IMR-90 (cell line): ENCODE measurements around the gene EML1. TPM values are rescaled to one million over a fixed set of nuclear protein-coding genes. Genes with fewer than 3 reads are reported as not detected.

Experiments
- ATAC-seq: fragments of 200-7000 bp; cut with Tn5 transposase; 2 replicates; pipeline ENCODE4 v1.9.1; 2020; ENCODE audit warnings: low read depth, mild to moderate bottlenecking, moderate library complexity
- BruUV-seq: library from RNA; stranded (reverse); fragments of 400-500 nt; replicated peaks from 2 replicates; lab custom pipeline; 2021; lab: Mats Ljungman, UMichigan
- CTCF ChIA-PET: fragments of 300-600 bp; formaldehyde crosslinking; extraction: SDS; loops from one replicate; lab custom pipeline; 2021; ENCODE audit warnings: antibody characterized with exemption; lab: Yijun Ruan, JAX
- POLR2A ChIA-PET: fragments of 300-600 bp; sonication (Branson Sonifier 250); formaldehyde crosslinking; loops from one replicate; lab custom pipeline; 2022; ENCODE audit warnings: antibody characterized with exemption; ENCODE audit not compliant: unreplicated experiment; lab: Charles Lee
- DNase-seq: peaks from one replicate; pipeline ENCODE4 v3.0.0; 2013
- H2AFZ ChIP-seq: replicated peaks from 2 replicates; pipeline ENCODE3; 2013; ENCODE audit warnings: low read length, mild to moderate bottlenecking; ENCODE audit not compliant: poor library complexity
- H2AK5ac ChIP-seq: 2 replicates; pipeline ENCODE4 v1.6.1; 2013; ENCODE audit warnings: low read depth, low read length, inconsistent platforms
- H2AK9ac ChIP-seq: replicated peaks from 2 replicates; pipeline ENCODE3; 2013; ENCODE audit warnings: mild to moderate bottlenecking, low read depth, low read length, moderate library complexity; ENCODE audit not compliant: poor library complexity
- H2BK120ac ChIP-seq: 2 replicates; pipeline ENCODE4 v1.6.1; 2013; ENCODE audit warnings: low read depth, low read length, inconsistent platforms
- H2BK15ac ChIP-seq: 3 replicates; pipeline ENCODE4 v1.6.1; 2013; ENCODE audit warnings: low read depth, low read length, inconsistent platforms
- H2BK20ac ChIP-seq: 2 replicates; pipeline ENCODE4 v1.6.1; 2013; ENCODE audit warnings: low read depth, mild to moderate bottlenecking, inconsistent platforms, low read length, moderate library complexity
- H2BK5ac ChIP-seq: 2 replicates; pipeline ENCODE4 v1.6.1; 2013; ENCODE audit warnings: mild to moderate bottlenecking, low read depth, low read length, inconsistent platforms; ENCODE audit not compliant: poor library complexity, severe bottlenecking
- H3K14ac ChIP-seq: replicated peaks from 2 replicates; pipeline ENCODE4 v1.6.1; 2013; ENCODE audit warnings: low read depth, low read length, inconsistent platforms
- H3K18ac ChIP-seq: 2 replicates; pipeline ENCODE4 v1.6.1; 2013; ENCODE audit warnings: low read depth, low read length, control low read depth
- H3K23ac ChIP-seq: 2 replicates; pipeline ENCODE4 v1.6.1; 2013; ENCODE audit warnings: low read depth, low read length, inconsistent platforms
- H3K27ac ChIP-seq: 2 replicates; pipeline ENCODE4 v1.5.1; 2013; ENCODE audit warnings: mild to moderate bottlenecking, control low read depth, low read length; ENCODE audit not compliant: insufficient read depth
- H3K27me3 ChIP-seq: 2 replicates; pipeline ENCODE4 v1.6.1; 2013; ENCODE audit warnings: low read length; ENCODE audit not compliant: control insufficient read depth, insufficient read depth
- H3K36me3 ChIP-seq: 2 replicates; pipeline ENCODE4 v1.6.1; 2013; ENCODE audit warnings: low read length, mixed read lengths; ENCODE audit not compliant: control insufficient read depth, insufficient read depth
- H3K4ac ChIP-seq: 2 replicates; pipeline ENCODE4 v1.6.1; 2013; ENCODE audit warnings: low read depth, low read length, inconsistent platforms
- H3K4me1 ChIP-seq: 2 replicates; pipeline ENCODE4 v1.6.1; 2013; ENCODE audit warnings: low read length, mixed read lengths; ENCODE audit not compliant: control insufficient read depth, insufficient read depth
- H3K4me2 ChIP-seq: 2 replicates; pipeline ENCODE4 v1.6.1; 2013; ENCODE audit warnings: low read depth, mild to moderate bottlenecking, control low read depth, low read length, moderate library complexity
- H3K4me3 ChIP-seq: 2 replicates; pipeline ENCODE4 v1.5.1; 2013; ENCODE audit warnings: low read depth, mild to moderate bottlenecking, control low read depth, low read length, moderate library complexity; ENCODE audit not compliant: insufficient read depth
- H3K56ac ChIP-seq: 2 replicates; pipeline ENCODE4 v1.6.1; 2013; ENCODE audit warnings: low read length, inconsistent platforms; ENCODE audit not compliant: insufficient read depth; ENCODE audit errors: extremely low read depth
- H3K79me1 ChIP-seq, 2 experiments: 2 replicates each; pipeline ENCODE4 v1.6.1; 2013; ENCODE audit warnings: low read length in 2 of 2, inconsistent platforms in 1 of 2, low read depth in 1 of 2
- H3K9ac ChIP-seq: 2 replicates; pipeline ENCODE4 v1.6.1; 2013; ENCODE audit warnings: low read depth, low read length, control low read depth
- H3K9me1 ChIP-seq: 2 replicates; pipeline ENCODE4 v1.6.1; 2013; ENCODE audit warnings: low read length, inconsistent platforms; ENCODE audit not compliant: insufficient read depth
- H3K9me3 ChIP-seq: 2 replicates; pipeline ENCODE4 v1.6.1; 2013; ENCODE audit warnings: low read length; ENCODE audit not compliant: control insufficient read depth, insufficient read depth
- H4K20me1 ChIP-seq: 2 replicates; pipeline ENCODE4 v1.6.1; 2013; ENCODE audit warnings: low read length, inconsistent platforms; ENCODE audit not compliant: insufficient read depth
- H4K5ac ChIP-seq: 2 replicates; pipeline ENCODE4 v1.6.1; 2013; ENCODE audit warnings: mild to moderate bottlenecking, low read depth, low read length, control low read depth
- H4K8ac ChIP-seq, 2 experiments: 2 replicates each; pipeline ENCODE4 v1.6.1; 2013; ENCODE audit warnings: low read depth in 2 of 2, low read length in 2 of 2, control low read depth in 1 of 2, inconsistent platforms in 1 of 2
- H4K91ac ChIP-seq: 2 replicates; pipeline ENCODE4 v1.6.1; 2013; ENCODE audit warnings: low read depth, low read length, inconsistent platforms; ENCODE audit not compliant: insufficient read depth
- BHLHE40 ChIP-seq: fragments of 150-350 bp; IDR thresholded peaks from 2 replicates; pipeline ENCODE4 v1.6.1; 2016; ENCODE audit warnings: mild to moderate bottlenecking, low read depth, low read length
- CEBPB ChIP-seq: IDR thresholded peaks from 2 replicates; pipeline ENCODE4 v1.6.1; 2012; ENCODE audit warnings: low read depth, low read length, improper control_type of control experiment
- FOS ChIP-seq: fragments of 150-350 bp; IDR thresholded peaks from 2 replicates; pipeline ENCODE4 v1.6.1; 2016; ENCODE audit warnings: low read depth, low read length
- MAFK ChIP-seq: IDR thresholded peaks from 2 replicates; pipeline ENCODE4 v1.6.1; 2012; ENCODE audit warnings: low read depth, low read length, improper control_type of control experiment
- MAZ ChIP-seq: IDR thresholded peaks from 2 replicates; pipeline ENCODE4 v1.6.1; 2012; ENCODE audit warnings: low read depth, mild to moderate bottlenecking, low read length, improper control_type of control experiment, moderate library complexity, borderline replicate concordance
- WGBS, 2 experiments: methylation state at CpG; one replicate each; pipeline versions ENCODE4 v1.1.5 to v1.1.7; 2013; ENCODE audit warnings: missing lambda C conversion rate in 2 of 2; ENCODE audit not compliant: insufficient read length in 1 of 2; ENCODE audit errors: extremely low coverage in 2 of 2; 5-methylcytosine and 5-hydroxymethylcytosine counted together
- dilution Hi-C: fragments of 300-500 bp; cut with HindIII; formaldehyde crosslinking; loops from one replicate; pipeline ENCODE4 v1.14.3; 2018; ENCODE audit warnings: low sequenced_read_pairs; ENCODE audit not compliant: unreplicated experiment
- in situ Hi-C: fragments of 300-500 bp; cut with MboI; formaldehyde crosslinking; loops from 3 replicates; pipeline ENCODE4 v1.14.3; 2019; ENCODE audit warnings: low sequenced_read_pairs, inconsistent platforms, mixed read lengths
- intact Hi-C: fragments of 100-400 bp; cut with micrococcal nuclease; formaldehyde crosslinking; loops from 2 replicates; pipeline ENCODE4 v1.10.0; 2022
- polyA plus RNA-seq, 3 experiments: library from polyadenylated mRNA; depleted of rRNA; stranded (reverse); fragments of >200 nt; gene quantifications; 2 replicates each; pipeline ENCODE4 v1.2.3, GENCODE V29; 2012; ENCODE audit warnings: low replicate concordance in 1 of 3
- total RNA-seq: library from RNA; depleted of rRNA; stranded (reverse); fragments of >200 nt; gene quantifications from 2 replicates; pipeline ENCODE4 v1.2.3, GENCODE V29; 2012
- TF ChIP-seq, protein P1 (sequence below): conservative IDR thresholded peaks from 2 replicates; pipeline ENCODE4 v1.5.1; 2012; ENCODE audit warnings: mild to moderate bottlenecking, low read depth, low read length, improper control_type of control experiment
- TF ChIP-seq, protein P2 (sequence below): fragments of 150-350 bp; IDR thresholded peaks from 2 replicates; pipeline ENCODE4 v1.6.1; 2016; ENCODE audit warnings: low read depth, mild to moderate bottlenecking, low read length, moderate library complexity, borderline replicate concordance

The EML1 gene
- total and polyA plus RNA-seq, 2 of the 4 experiments (the other 2 are of a cell fraction), result 14.0 to 42.3 TPM

DNA sequence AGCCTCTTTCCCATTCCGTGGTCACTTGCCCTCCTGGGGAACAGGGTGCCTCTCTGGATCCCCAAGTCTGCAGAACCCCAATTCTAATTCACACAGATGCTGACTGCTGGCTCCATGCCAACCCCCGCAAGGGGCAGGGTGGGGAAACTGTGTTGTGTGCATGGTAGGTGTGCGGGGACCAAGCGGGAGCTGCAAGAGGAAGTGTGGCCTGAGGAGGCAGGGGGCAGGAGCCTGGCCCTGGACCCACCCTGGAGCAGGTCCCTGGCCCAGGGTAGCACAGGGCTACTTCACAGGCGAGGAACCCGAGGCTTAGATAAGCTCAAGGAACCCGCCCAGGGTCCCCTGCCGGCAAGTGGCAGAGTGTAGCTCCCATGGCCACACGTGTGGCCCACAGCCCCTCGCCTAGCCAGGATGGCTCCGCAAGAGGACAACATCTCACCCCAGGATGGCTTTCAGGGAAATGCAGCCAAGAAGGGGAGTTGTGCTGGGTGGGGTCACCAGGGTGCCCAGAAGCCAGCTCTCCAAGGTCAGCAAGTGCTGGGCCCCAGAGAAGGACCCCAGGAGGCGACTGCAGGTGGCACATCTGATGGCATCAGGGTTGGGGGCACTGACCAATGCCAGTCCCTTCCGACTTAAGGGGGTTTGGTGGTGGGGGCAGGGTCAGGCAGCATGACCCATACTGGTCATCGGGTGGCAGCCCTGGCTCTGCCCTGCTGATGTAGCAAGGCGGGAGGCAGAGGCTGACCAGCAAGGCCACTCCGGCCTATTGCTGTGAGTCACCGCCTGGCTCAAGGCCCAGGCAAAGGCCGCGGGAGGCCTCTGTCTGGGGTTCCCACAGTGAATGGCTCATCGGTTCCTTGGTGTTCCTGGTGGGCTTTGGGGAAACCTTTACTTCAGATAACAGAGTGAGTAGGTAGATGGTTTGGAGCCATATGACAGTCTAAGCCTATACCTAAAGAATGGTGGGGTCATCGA, 37.3 kb upstream of the EML1 start:
- Histone ChIP-seq H4K91ac (peak overlapping the region; percentile 99), H4K8ac (peak overlapping the region; percentile 67 to 91; a peak in 3 of 4 replicates), H3K23ac (peak overlapping the region; percentile 49), H3K36me3 (no peaks in the 10 kb centered on the region), H2BK120ac (peak overlapping the region; percentile 99), H2AK5ac (peak overlapping the region; percentile 99), H3K14ac (peak overlapping the region; percentile 70; the same call in 1 of the 2 replicates), H2AK9ac (peak overlapping the region; percentile 94), H3K4ac (peak overlapping the region; percentile 100), H3K18ac (peak overlapping the region; percentile 88), H3K9me1 (peaks cover 42% of the 10 kb centered on the region), H2AFZ (peak overlapping the region; percentile 77), H4K5ac (peak overlapping the region; percentile 76), H3K56ac (peak overlapping the region; percentile 43; the same call in 1 of the 2 replicates), H2BK20ac (peak overlapping the region; percentile 95), H3K4me1 (peaks cover 69% of the 10 kb centered on the region), H3K4me2 (no peak overlapping the region), H3K9me3 (no peaks in the 10 kb centered on the region), H3K27ac (peak overlapping the region; percentile 51), H2BK5ac (peak overlapping the region; percentile 94), H3K27me3 (no peaks in the 10 kb centered on the region), H2BK15ac (peak overlapping the region; percentile 99; the same call in 2 of the 3 replicates), H4K20me1 (peaks cover 4% of the 10 kb centered on the region; the same call in 1 of the 2 replicates), H3K9ac (no peak overlapping the region), H3K4me3 (no peak overlapping the region), H3K79me1 (peaks cover 0 to 24% of the 10 kb centered on the region in 2 experiments; a peak in 2 of 4 replicates)
- in situ Hi-C loops, result no loop called here
- WGBS, 2 experiments, result 92% methylated on average over 2 of the region's 21 CpGs; no CpG with 5 or more reads in 1 of the 2 experiments
- POLR2A ChIA-PET, result no interaction called here
- dilution Hi-C loops, result no loop called here
- CTCF ChIA-PET, result interaction anchor here (0.5 to 0.9 kb wide), 2 partner anchors 126 to 144 kb away, joined by 3 to 4 read pairs; no protein-coding TSS in a partner anchor
- BruUV-seq, result no TSS peak
- TF ChIP-seq BHLHE40, result 0 out of 2 replicates have a peak, but pooled peaks have one; percentile 24
- TF ChIP-seq, protein P1, sequence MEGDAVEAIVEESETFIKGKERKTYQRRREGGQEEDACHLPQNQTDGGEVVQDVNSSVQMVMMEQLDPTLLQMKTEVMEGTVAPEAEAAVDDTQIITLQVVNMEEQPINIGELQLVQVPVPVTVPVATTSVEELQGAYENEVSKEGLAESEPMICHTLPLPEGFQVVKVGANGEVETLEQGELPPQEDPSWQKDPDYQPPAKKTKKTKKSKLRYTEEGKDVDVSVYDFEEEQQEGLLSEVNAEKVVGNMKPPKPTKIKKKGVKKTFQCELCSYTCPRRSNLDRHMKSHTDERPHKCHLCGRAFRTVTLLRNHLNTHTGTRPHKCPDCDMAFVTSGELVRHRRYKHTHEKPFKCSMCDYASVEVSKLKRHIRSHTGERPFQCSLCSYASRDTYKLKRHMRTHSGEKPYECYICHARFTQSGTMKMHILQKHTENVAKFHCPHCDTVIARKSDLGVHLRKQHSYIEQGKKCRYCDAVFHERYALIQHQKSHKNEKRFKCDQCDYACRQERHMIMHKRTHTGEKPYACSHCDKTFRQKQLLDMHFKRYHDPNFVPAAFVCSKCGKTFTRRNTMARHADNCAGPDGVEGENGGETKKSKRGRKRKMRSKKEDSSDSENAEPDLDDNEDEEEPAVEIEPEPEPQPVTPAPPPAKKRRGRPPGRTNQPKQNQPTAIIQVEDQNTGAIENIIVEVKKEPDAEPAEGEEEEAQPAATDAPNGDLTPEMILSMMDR, result no peak
- TF ChIP-seq MAZ, result peak; percentile 67; the same call in 1 of the 2 replicates
- peak; percentile 97 for TF ChIP-seq FOS
- TF ChIP-seq, protein P2, sequence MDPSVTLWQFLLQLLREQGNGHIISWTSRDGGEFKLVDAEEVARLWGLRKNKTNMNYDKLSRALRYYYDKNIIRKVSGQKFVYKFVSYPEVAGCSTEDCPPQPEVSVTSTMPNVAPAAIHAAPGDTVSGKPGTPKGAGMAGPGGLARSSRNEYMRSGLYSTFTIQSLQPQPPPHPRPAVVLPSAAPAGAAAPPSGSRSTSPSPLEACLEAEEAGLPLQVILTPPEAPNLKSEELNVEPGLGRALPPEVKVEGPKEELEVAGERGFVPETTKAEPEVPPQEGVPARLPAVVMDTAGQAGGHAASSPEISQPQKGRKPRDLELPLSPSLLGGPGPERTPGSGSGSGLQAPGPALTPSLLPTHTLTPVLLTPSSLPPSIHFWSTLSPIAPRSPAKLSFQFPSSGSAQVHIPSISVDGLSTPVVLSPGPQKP, result no peak
- peak; percentile 83 for TF ChIP-seq CEBPB
- peak; percentile 40; the same call in 1 of the 2 replicates for TF ChIP-seq MAFK
- intact Hi-C loops, result loop anchor here (2.0 kb wide), 1 partner anchor 39 kb away; no protein-coding TSS in a partner anchor
- DNase-seq (peak; percentile 95), ATAC-seq (peak; percentile 59)
